ENCODE measurements around the gene ZNF428.

Gene ZNF428

GRCh38 chr19:43560687-43561086 is 58.7 kb downstream of the ZNF428 start:
- TF ChIP-seq, protein P1, sequence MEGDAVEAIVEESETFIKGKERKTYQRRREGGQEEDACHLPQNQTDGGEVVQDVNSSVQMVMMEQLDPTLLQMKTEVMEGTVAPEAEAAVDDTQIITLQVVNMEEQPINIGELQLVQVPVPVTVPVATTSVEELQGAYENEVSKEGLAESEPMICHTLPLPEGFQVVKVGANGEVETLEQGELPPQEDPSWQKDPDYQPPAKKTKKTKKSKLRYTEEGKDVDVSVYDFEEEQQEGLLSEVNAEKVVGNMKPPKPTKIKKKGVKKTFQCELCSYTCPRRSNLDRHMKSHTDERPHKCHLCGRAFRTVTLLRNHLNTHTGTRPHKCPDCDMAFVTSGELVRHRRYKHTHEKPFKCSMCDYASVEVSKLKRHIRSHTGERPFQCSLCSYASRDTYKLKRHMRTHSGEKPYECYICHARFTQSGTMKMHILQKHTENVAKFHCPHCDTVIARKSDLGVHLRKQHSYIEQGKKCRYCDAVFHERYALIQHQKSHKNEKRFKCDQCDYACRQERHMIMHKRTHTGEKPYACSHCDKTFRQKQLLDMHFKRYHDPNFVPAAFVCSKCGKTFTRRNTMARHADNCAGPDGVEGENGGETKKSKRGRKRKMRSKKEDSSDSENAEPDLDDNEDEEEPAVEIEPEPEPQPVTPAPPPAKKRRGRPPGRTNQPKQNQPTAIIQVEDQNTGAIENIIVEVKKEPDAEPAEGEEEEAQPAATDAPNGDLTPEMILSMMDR (IDR thresholded peaks at IDR 0.05; ENCODE audit: insufficient read depth, low read length): peak; percentile 11
- no peak for TF ChIP-seq SPI1 (IDR thresholded peaks at IDR 0.05; ENCODE audit: borderline replicate concordance, low read depth)
- TF ChIP-seq REST (IDR thresholded peaks at IDR 0.05; ENCODE audit: insufficient replicate concordance, low read depth): no peak
- TF ChIP-seq GABPA (IDR thresholded peaks at IDR 0.05; ENCODE audit: low read depth): no peak
- no peak for DNase-seq (ENCODE audit: low read depth in 1 of 2, low spot score in 1 of 2)
- H3K27ac ChIP-seq (replicated peaks): 0 out of 2 replicates have a peak overlapping the region, but pooled peaks have one; percentile 8

More at GRCh38 chr19:43560687-43561086, 58.7 kb downstream of the ZNF428 start:
- Histone ChIP-seq H3K27me3 (ENCODE audit: insufficient read depth, poor library complexity, severe bottlenecking) (no peaks in the 10 kb centered on the region), H3K4me3 (replicated peaks; ENCODE audit: insufficient read depth, low read length) (no peak overlapping the region)
